ENCODE data around the gene KANSL1L. TPM values are rescaled to one million over a fixed set of nuclear protein-coding genes. Genes with fewer than 3 reads are reported as not detected.

The KANSL1L gene
- total RNA-seq, 6 donors from 2014 or later: 26.7 to 164 (median 46.7) TPM

DNA sequence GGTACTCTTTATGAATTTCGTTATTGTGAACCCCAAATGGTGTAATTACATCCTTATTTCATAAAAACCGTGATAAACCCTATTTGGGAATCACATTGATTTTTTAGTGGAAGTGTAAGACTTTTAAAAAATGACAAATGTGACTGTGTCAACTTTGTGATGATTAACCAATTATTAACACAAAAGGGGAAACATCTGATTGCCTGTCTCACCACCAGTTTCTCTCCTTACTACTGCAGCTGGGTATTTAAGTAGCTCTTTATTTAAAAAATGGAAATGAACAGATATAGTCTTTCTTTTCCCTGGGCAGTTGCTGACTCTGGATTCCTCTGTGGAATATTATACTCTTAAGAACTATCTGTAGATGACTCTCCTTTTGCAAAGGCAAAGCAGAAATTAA, 180.4 kb downstream of the KANSL1L start:
- no peak overlapping the region for H3K4me3 ChIP-seq
- ATAC-seq (ENCODE audit: low FRiP score in 2 of 2): no peak
- no peak overlapping the region for H3K27ac ChIP-seq
- 83 to 86% methylated on average over 2 of the region's 2 CpGs for WGBS, 2 donors
- H3K9me3 ChIP-seq: no peaks in the 10 kb centered on the region
- no peaks in the 10 kb centered on the region for H3K36me3 ChIP-seq
- H3K4me1 ChIP-seq: no peaks in the 10 kb centered on the region
- DNase-seq: no peak
- TF ChIP-seq POLR2AphosphoS5 (IDR thresholded peaks at IDR 0.05) (no peak), EP300 (IDR thresholded peaks at IDR 0.05) (no peak), POLR2A (IDR thresholded peaks at IDR 0.05) (no peak)
- TF ChIP-seq, protein P1, sequence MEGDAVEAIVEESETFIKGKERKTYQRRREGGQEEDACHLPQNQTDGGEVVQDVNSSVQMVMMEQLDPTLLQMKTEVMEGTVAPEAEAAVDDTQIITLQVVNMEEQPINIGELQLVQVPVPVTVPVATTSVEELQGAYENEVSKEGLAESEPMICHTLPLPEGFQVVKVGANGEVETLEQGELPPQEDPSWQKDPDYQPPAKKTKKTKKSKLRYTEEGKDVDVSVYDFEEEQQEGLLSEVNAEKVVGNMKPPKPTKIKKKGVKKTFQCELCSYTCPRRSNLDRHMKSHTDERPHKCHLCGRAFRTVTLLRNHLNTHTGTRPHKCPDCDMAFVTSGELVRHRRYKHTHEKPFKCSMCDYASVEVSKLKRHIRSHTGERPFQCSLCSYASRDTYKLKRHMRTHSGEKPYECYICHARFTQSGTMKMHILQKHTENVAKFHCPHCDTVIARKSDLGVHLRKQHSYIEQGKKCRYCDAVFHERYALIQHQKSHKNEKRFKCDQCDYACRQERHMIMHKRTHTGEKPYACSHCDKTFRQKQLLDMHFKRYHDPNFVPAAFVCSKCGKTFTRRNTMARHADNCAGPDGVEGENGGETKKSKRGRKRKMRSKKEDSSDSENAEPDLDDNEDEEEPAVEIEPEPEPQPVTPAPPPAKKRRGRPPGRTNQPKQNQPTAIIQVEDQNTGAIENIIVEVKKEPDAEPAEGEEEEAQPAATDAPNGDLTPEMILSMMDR (IDR thresholded peaks at IDR 0.05): no peak
- H3K27me3 ChIP-seq: no peaks in the 10 kb centered on the region

DNA sequence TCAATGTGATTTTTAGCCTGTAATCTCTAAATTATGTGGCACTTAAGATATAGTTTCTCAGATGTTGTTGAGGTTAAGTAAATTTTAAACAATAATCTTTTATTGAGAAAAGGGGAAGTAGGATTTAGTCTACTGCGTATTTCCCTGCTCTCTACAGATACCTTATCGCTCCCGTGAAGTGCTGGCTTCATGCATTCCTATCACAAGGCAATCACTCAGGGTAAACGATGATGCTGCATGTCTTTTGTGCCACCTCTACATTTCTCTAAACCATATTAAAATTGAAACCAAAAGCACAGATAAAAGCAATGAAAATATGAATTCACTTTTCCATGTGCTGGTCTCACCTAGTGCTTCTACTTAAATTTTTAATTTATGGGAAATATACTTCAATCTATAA, 183.2 kb downstream of the KANSL1L start:
- no peaks in the 10 kb centered on the region for H3K27me3 ChIP-seq
- DNase-seq (no peak), ATAC-seq (ENCODE audit: low FRiP score in 2 of 2) (no peak)
- no peaks in the 10 kb centered on the region for H3K36me3 ChIP-seq
- TF ChIP-seq POLR2A (IDR thresholded peaks at IDR 0.05) (no peak), POLR2AphosphoS5 (IDR thresholded peaks at IDR 0.05) (no peak), EP300 (IDR thresholded peaks at IDR 0.05) (no peak)
- TF ChIP-seq, protein P1 (IDR thresholded peaks at IDR 0.05): no peak
- 53 to 56% methylated on average over 4 of the region's 4 CpGs for WGBS, 2 donors
- H3K4me1 ChIP-seq: no peaks in the 10 kb centered on the region
- H3K4me3 ChIP-seq: no peak overlapping the region
- H3K9me3 ChIP-seq: no peaks in the 10 kb centered on the region
- H3K27ac ChIP-seq: no peak overlapping the region

DNA sequence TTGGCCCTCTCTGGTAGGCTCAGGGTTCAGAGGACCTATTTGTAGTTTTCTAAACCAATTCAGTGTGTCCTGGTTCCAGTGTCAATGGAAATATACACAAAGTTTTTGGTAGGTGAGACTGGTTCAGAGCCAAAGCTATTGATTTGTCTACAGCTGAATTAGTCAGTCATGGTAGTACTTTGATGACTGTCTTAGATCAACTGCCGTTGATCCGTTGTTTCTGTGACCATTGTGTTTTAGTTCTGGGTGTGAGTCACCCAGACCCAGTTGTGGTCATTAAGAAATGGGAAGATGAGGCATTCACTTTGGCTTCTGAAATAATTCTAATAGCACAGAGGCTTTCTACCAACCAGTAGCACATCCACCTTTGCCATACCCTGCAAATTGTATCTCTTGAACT, 184.8 kb downstream of the KANSL1L start:
- H3K4me3 ChIP-seq: no peak overlapping the region
- H3K9me3 ChIP-seq: no peaks in the 10 kb centered on the region
- ATAC-seq (ENCODE audit: low FRiP score in 2 of 2): no peak
- TF ChIP-seq POLR2A (IDR thresholded peaks at IDR 0.05) (no peak), EP300 (IDR thresholded peaks at IDR 0.05) (no peak), POLR2AphosphoS5 (IDR thresholded peaks at IDR 0.05) (no peak)
- TF ChIP-seq, protein P1 (IDR thresholded peaks at IDR 0.05): no peak
- DNase-seq: no peak
- H3K27me3 ChIP-seq: no peaks in the 10 kb centered on the region
- no peak overlapping the region for H3K27ac ChIP-seq
- no peaks in the 10 kb centered on the region for H3K36me3 ChIP-seq
- 74 to 89% methylated on average over 2 of the region's 2 CpGs for WGBS, 2 donors
- no peaks in the 10 kb centered on the region for H3K4me1 ChIP-seq

DNA sequence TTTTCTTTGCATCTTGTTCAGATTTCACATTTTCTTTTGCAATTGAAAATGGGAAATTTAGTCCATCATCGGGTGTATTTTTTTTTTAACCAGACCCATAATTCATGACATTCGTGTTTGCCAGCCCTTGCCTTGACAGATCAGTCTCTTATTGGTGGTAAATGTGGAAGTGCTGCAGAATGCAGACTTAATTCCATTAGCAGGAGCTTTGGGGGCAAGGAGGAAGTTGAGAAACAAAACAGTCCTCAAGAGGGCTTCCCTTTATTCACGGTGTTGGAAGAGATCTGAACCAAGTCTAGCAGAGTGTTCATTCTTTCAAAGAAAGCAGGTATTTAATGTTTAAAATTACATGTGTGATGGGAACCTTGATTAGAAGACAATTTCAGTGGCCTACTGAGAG, 185.3 kb downstream of the KANSL1L start:
- H3K27ac ChIP-seq: no peak overlapping the region
- H3K4me1 ChIP-seq: no peaks in the 10 kb centered on the region
- no peaks in the 10 kb centered on the region for H3K9me3 ChIP-seq
- ATAC-seq (ENCODE audit: low FRiP score in 2 of 2) (peak in 1 of 2 donors; percentile 67), DNase-seq (no peak)
- no peak overlapping the region for H3K4me3 ChIP-seq
- H3K36me3 ChIP-seq: no peaks in the 10 kb centered on the region
- 39 to 46% methylated on average over 3 of the region's 3 CpGs for WGBS, 2 donors
- no peak for TF ChIP-seq POLR2AphosphoS5 (IDR thresholded peaks at IDR 0.05)
- H3K27me3 ChIP-seq: no peaks in the 10 kb centered on the region

DNA sequence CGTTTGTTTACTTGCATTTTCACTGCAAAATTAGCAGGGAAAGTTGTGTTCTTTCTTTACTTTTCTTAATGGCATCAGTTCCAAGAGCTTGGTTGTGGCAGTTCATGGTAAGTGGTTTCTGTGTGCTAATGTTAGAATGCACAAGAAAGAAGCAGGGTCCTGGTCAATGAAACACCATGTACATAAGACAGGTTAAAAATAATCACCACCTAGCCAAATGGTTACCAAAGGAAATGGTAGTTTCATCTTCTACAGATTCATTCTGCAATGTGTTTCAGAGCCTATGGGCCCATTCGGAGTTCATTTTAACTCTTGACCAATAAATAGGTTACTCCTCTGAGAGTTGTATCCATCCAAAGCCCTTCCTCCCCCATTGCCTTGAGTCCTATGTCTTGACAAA, 186.9 kb downstream of the KANSL1L start:
- H3K27me3 ChIP-seq: no peaks in the 10 kb centered on the region
- TF ChIP-seq, protein P1 (IDR thresholded peaks at IDR 0.05): no peak
- no peak for TF ChIP-seq EP300 (IDR thresholded peaks at IDR 0.05)
- no peak for TF ChIP-seq POLR2A (IDR thresholded peaks at IDR 0.05)
- TF ChIP-seq POLR2AphosphoS5 (IDR thresholded peaks at IDR 0.05): no peak
- H3K4me3 ChIP-seq: no peak overlapping the region
- H3K36me3 ChIP-seq: no peaks in the 10 kb centered on the region
- WGBS, 2 donors: 93 to 96% methylated on average over 2 of the region's 2 CpGs
- ATAC-seq (ENCODE audit: low FRiP score in 2 of 2): no peak
- H3K27ac ChIP-seq: no peak overlapping the region
- H3K9me3 ChIP-seq: no peaks in the 10 kb centered on the region
- no peaks in the 10 kb centered on the region for H3K4me1 ChIP-seq
- no peak for DNase-seq
